SH-SY5Y (cell line): ENCODE measurements around the gene CELA3B.

ENCODE experiments used
- GATA2 ChIP-seq: IDR thresholded peaks from 2 replicates; pipeline ENCODE4 v1.6.1; 2011; ENCODE audit warnings: mild to moderate bottlenecking, low read depth, low read length
- GATA3 ChIP-seq: IDR thresholded peaks from 2 replicates; pipeline ENCODE4 v1.6.1; 2011; ENCODE audit warnings: low read depth, mild to moderate bottlenecking, low read length, moderate library complexity

DNA sequence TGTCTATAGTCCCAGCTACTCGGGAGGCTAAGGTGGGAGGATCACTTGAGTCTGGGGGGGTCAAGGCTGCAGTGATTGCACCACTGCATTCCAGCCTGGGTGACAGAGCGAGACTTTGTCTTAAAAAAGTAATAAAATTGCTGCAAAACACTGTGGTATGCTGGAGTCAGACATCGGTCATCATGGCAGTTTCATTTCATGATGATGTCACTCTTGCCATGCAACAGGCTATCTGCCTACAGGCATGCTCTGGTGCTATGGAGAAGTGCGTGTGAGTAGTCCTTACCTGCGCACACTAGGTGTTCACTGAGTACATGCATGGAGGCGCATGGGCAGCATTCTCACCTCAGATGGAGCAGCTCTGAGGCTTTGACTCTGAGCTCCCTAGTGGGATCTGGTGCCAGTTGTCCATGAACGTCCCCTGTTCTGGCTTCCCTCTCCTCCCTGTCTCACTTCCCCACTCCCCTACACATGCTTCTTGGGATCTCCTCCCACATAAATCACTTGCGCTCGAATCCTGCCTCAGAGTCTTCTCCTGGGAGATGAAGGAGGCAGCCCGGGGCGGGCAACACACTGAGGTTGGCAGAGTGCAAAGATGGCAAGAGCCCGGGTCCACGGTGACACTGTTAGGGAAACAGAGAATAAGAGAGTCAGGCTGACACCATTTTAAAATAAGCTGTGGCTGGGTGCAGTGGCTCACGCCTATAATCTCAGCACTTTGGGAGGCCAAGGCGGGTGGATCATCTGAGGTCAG lies 10.4 kb upstream of the CELA3B start:
- no peak for TF ChIP-seq GATA2
- TF ChIP-seq GATA3, result no peak
